Activated CD8-positive, alpha-beta memory T cell treated with anti-CD3 and anti-CD28 coated beads for 24 hours (primary cell): ENCODE results near the gene ZNF615.
A peak's percentile ranks its signal among the peaks of the same experiment; 100 is the strongest.
"Not testable (repeated sequence)": the region's sequence is repeated elsewhere in the genome, so short reads cannot be mapped to it uniquely, and the experiment has no call there.

Experiments
- DNase-seq: peaks from one replicate; pipeline ENCODE4 v3.0.0-alpha.2; 2020

ZNF615 gene

GRCh38 chr19:52007806-52008557 is at the start of gene ZNF615:
Gene ZNF615 (minus strand): TSS chr19:52008211. CDS start chr19:52003711, 4,500 bp downstream.
- DNase-seq, result peak; percentile 98

- DNase-seq, result not testable (repeated sequence)
These were observed 48.5 kb upstream of the ZNF615 start for GRCh38 chr19:52056480-52056879.

- not testable (repeated sequence) for DNase-seq
These were observed 43.7 kb upstream of the ZNF615 start for GRCh38 chr19:52051736-52052135.

GRCh38 chr19:52048555-52049501 is 40.8 kb upstream of the ZNF615 start, which contains the start of gene ZNF432:
Gene ZNF432 (minus strand): TSS chr19:52048838. CDS start chr19:52046868, 1,970 bp downstream.
- peak; percentile 91 for DNase-seq

- DNase-seq, result no peak
These were observed 31.2 kb upstream of the ZNF615 start for GRCh38 chr19:52039169-52039568.

GRCh38 chr19:52034051-52034728 is 26.2 kb upstream of the ZNF615 start:
- no peak for DNase-seq

GRCh38 chr19:52028780-52029123 is 20.7 kb upstream of the ZNF615 start:
- DNase-seq, result no peak

GRCh38 chr19:52028027-52028779 is 20.2 kb upstream of the ZNF615 start, which contains the start of gene ZNF614:
Gene ZNF614 (minus strand): TSS chr19:52028379. CDS start chr19:52025745, 2,634 bp downstream.
- peak; percentile 95 for DNase-seq

- DNase-seq, result not testable (repeated sequence)
These were observed 18.4 kb upstream of the ZNF615 start for GRCh38 chr19:52026255-52026990.

GRCh38 chr19:52024478-52024877 is 16.5 kb upstream of the ZNF615 start:
- not testable (repeated sequence) for DNase-seq

GRCh38 chr19:52022193-52022592 is 14.2 kb upstream of the ZNF615 start:
- DNase-seq, result no peak

- no peak for DNase-seq
These were observed 12.5 kb upstream of the ZNF615 start for GRCh38 chr19:52020506-52020905.

- no peak for DNase-seq
These were observed 2.7 kb upstream of the ZNF615 start for GRCh38 chr19:52010674-52011073.

GRCh38 chr19:52007451-52007805 is 583 bp downstream of the ZNF615 start:
- DNase-seq, result no peak

- no peak for DNase-seq
These were observed 13.9 kb downstream of the ZNF615 start for GRCh38 chr19:51994048-51994644.

GRCh38 chr19:51993422-51993821 is 14.6 kb downstream of the ZNF615 start:
- no peak for DNase-seq

- peak; percentile 90 for DNase-seq
These were observed 21.4 kb downstream of the ZNF615 start, which contains the start of gene ZNF350 for GRCh38 chr19:51986309-51987291. Gene ZNF350 (minus strand): TSS chr19:51986840. CDS start chr19:51974360, 12,480 bp downstream.

- DNase-seq, result no peak
These were observed 24.6 kb downstream of the ZNF615 start for GRCh38 chr19:51983361-51983760.

- DNase-seq, result not testable (repeated sequence)
These were observed 27.1 kb downstream of the ZNF615 start for GRCh38 chr19:51980926-51981325.
